GM21528 (cell line): ENCODE data around the gene WDR1.

Experiments used
- ATAC-seq: cut with Tn5 transposase; IDR thresholded peaks from one replicate; pipeline ENCODE4 v1.9.1; 2021; ENCODE audit warnings: mild to moderate bottlenecking, moderate library complexity; ENCODE audit not compliant: unreplicated experiment, low FRiP score

The WDR1 gene

GRCh38 chr4:10050261-10050661 is 66.3 kb downstream of the WDR1 start:
- ATAC-seq, result no peak

- no peak for ATAC-seq
Measured at GRCh38 chr4:10048941-10049697, 67.5 kb downstream of the WDR1 start.

GRCh38 chr4:10047967-10048366 is 68.6 kb downstream of the WDR1 start:
- ATAC-seq, result no peak

GRCh38 chr4:10046471-10046870 is 70.1 kb downstream of the WDR1 start:
- ATAC-seq, result no peak

GRCh38 chr4:10045481-10045880 is 71.1 kb downstream of the WDR1 start:
- no peak for ATAC-seq

- no peak for ATAC-seq
Measured at GRCh38 chr4:10041036-10041435, 75.6 kb downstream of the WDR1 start.

GRCh38 chr4:10040049-10040892 is 76.3 kb downstream of the WDR1 start:
- ATAC-seq, result no peak

GRCh38 chr4:10036807-10037342 is 79.7 kb downstream of the WDR1 start:
- no peak for ATAC-seq

GRCh38 chr4:10035130-10035529 is 81.5 kb downstream of the WDR1 start:
- no peak for ATAC-seq

- no peak for ATAC-seq
Measured at GRCh38 chr4:10034612-10035104, 81.9 kb downstream of the WDR1 start.

- ATAC-seq, result no peak
Measured at GRCh38 chr4:10034136-10034535, 82.5 kb downstream of the WDR1 start.

- no peak for ATAC-seq
Measured at GRCh38 chr4:10033191-10033881, 83.3 kb downstream of the WDR1 start.

- ATAC-seq, result no peak
Measured at GRCh38 chr4:10032625-10033024, 84.0 kb downstream of the WDR1 start.

GRCh38 chr4:10031668-10032590 is 84.7 kb downstream of the WDR1 start:
- ATAC-seq, result no peak

- no peak for ATAC-seq
Measured at GRCh38 chr4:10030972-10031667, 85.5 kb downstream of the WDR1 start.

- no peak for ATAC-seq
Measured at GRCh38 chr4:10029403-10029802, 87.2 kb downstream of the WDR1 start.

- no peak for ATAC-seq
Measured at GRCh38 chr4:10028910-10029309, 87.7 kb downstream of the WDR1 start.

GRCh38 chr4:10026485-10026884 is 90.1 kb downstream of the WDR1 start:
- no peak for ATAC-seq

GRCh38 chr4:10025230-10025806 is 91.3 kb downstream of the WDR1 start:
- no peak for ATAC-seq
